IMR-90 (cell line): ENCODE measurements around the gene RMI1. TPM values are rescaled to one million over a fixed set of nuclear protein-coding genes. Genes with fewer than 3 reads are reported as not detected.

ENCODE experiments used
- ATAC-seq: fragments of 200-7000 bp; cut with Tn5 transposase; 2 replicates; pipeline ENCODE4 v1.9.1; 2020; ENCODE audit warnings: low read depth, mild to moderate bottlenecking, moderate library complexity
- BruUV-seq: library from RNA; stranded (reverse); fragments of 400-500 nt; replicated peaks from 2 replicates; lab custom pipeline; 2021; lab: Mats Ljungman, UMichigan
- CTCF ChIA-PET: fragments of 300-600 bp; formaldehyde crosslinking; extraction: SDS; loops from one replicate; lab custom pipeline; 2021; ENCODE audit warnings: antibody characterized with exemption; lab: Yijun Ruan, JAX
- POLR2A ChIA-PET: fragments of 300-600 bp; sonication (Branson Sonifier 250); formaldehyde crosslinking; loops from one replicate; lab custom pipeline; 2022; ENCODE audit warnings: antibody characterized with exemption; ENCODE audit not compliant: unreplicated experiment; lab: Charles Lee
- DNase-seq: peaks from one replicate; pipeline ENCODE4 v3.0.0; 2013
- H2AFZ ChIP-seq: replicated peaks from 2 replicates; pipeline ENCODE3; 2013; ENCODE audit warnings: low read length, mild to moderate bottlenecking; ENCODE audit not compliant: poor library complexity
- H2AK5ac ChIP-seq: 2 replicates; pipeline ENCODE4 v1.6.1; 2013; ENCODE audit warnings: low read depth, low read length, inconsistent platforms
- H2AK9ac ChIP-seq: replicated peaks from 2 replicates; pipeline ENCODE3; 2013; ENCODE audit warnings: mild to moderate bottlenecking, low read depth, low read length, moderate library complexity; ENCODE audit not compliant: poor library complexity
- H2BK120ac ChIP-seq: 2 replicates; pipeline ENCODE4 v1.6.1; 2013; ENCODE audit warnings: low read depth, low read length, inconsistent platforms
- H2BK15ac ChIP-seq: 3 replicates; pipeline ENCODE4 v1.6.1; 2013; ENCODE audit warnings: low read depth, low read length, inconsistent platforms
- H2BK20ac ChIP-seq: 2 replicates; pipeline ENCODE4 v1.6.1; 2013; ENCODE audit warnings: low read depth, mild to moderate bottlenecking, inconsistent platforms, low read length, moderate library complexity
- H2BK5ac ChIP-seq: 2 replicates; pipeline ENCODE4 v1.6.1; 2013; ENCODE audit warnings: mild to moderate bottlenecking, low read depth, low read length, inconsistent platforms; ENCODE audit not compliant: poor library complexity, severe bottlenecking
- H3K14ac ChIP-seq: replicated peaks from 2 replicates; pipeline ENCODE4 v1.6.1; 2013; ENCODE audit warnings: low read depth, low read length, inconsistent platforms
- H3K18ac ChIP-seq: 2 replicates; pipeline ENCODE4 v1.6.1; 2013; ENCODE audit warnings: low read depth, low read length, control low read depth
- H3K23ac ChIP-seq: 2 replicates; pipeline ENCODE4 v1.6.1; 2013; ENCODE audit warnings: low read depth, low read length, inconsistent platforms
- H3K27ac ChIP-seq: 2 replicates; pipeline ENCODE4 v1.5.1; 2013; ENCODE audit warnings: mild to moderate bottlenecking, control low read depth, low read length; ENCODE audit not compliant: insufficient read depth
- H3K27me3 ChIP-seq: 2 replicates; pipeline ENCODE4 v1.6.1; 2013; ENCODE audit warnings: low read length; ENCODE audit not compliant: control insufficient read depth, insufficient read depth
- H3K36me3 ChIP-seq: 2 replicates; pipeline ENCODE4 v1.6.1; 2013; ENCODE audit warnings: low read length, mixed read lengths; ENCODE audit not compliant: control insufficient read depth, insufficient read depth
- H3K4ac ChIP-seq: 2 replicates; pipeline ENCODE4 v1.6.1; 2013; ENCODE audit warnings: low read depth, low read length, inconsistent platforms
- H3K4me1 ChIP-seq: 2 replicates; pipeline ENCODE4 v1.6.1; 2013; ENCODE audit warnings: low read length, mixed read lengths; ENCODE audit not compliant: control insufficient read depth, insufficient read depth
- H3K4me2 ChIP-seq: 2 replicates; pipeline ENCODE4 v1.6.1; 2013; ENCODE audit warnings: low read depth, mild to moderate bottlenecking, control low read depth, low read length, moderate library complexity
- H3K4me3 ChIP-seq: 2 replicates; pipeline ENCODE4 v1.5.1; 2013; ENCODE audit warnings: low read depth, mild to moderate bottlenecking, control low read depth, low read length, moderate library complexity; ENCODE audit not compliant: insufficient read depth
- H3K56ac ChIP-seq: 2 replicates; pipeline ENCODE4 v1.6.1; 2013; ENCODE audit warnings: low read length, inconsistent platforms; ENCODE audit not compliant: insufficient read depth; ENCODE audit errors: extremely low read depth
- H3K79me1 ChIP-seq, 2 experiments: 2 replicates each; pipeline ENCODE4 v1.6.1; 2013; ENCODE audit warnings: low read length in 2 of 2, inconsistent platforms in 1 of 2, low read depth in 1 of 2
- H3K9ac ChIP-seq: 2 replicates; pipeline ENCODE4 v1.6.1; 2013; ENCODE audit warnings: low read depth, low read length, control low read depth
- H3K9me1 ChIP-seq: 2 replicates; pipeline ENCODE4 v1.6.1; 2013; ENCODE audit warnings: low read length, inconsistent platforms; ENCODE audit not compliant: insufficient read depth
- H3K9me3 ChIP-seq: 2 replicates; pipeline ENCODE4 v1.6.1; 2013; ENCODE audit warnings: low read length; ENCODE audit not compliant: control insufficient read depth, insufficient read depth
- H4K20me1 ChIP-seq: 2 replicates; pipeline ENCODE4 v1.6.1; 2013; ENCODE audit warnings: low read length, inconsistent platforms; ENCODE audit not compliant: insufficient read depth
- H4K5ac ChIP-seq: 2 replicates; pipeline ENCODE4 v1.6.1; 2013; ENCODE audit warnings: mild to moderate bottlenecking, low read depth, low read length, control low read depth
- H4K8ac ChIP-seq, 2 experiments: 2 replicates each; pipeline ENCODE4 v1.6.1; 2013; ENCODE audit warnings: low read depth in 2 of 2, low read length in 2 of 2, control low read depth in 1 of 2, inconsistent platforms in 1 of 2
- H4K91ac ChIP-seq: 2 replicates; pipeline ENCODE4 v1.6.1; 2013; ENCODE audit warnings: low read depth, low read length, inconsistent platforms; ENCODE audit not compliant: insufficient read depth
- CHD1 ChIP-seq: IDR thresholded peaks from 2 replicates; pipeline ENCODE4 v1.6.1; 2012; ENCODE audit warnings: low read depth, low read length, improper control_type of control experiment
- MXI1 ChIP-seq: IDR thresholded peaks from 2 replicates; pipeline ENCODE4 v1.6.1; 2012; ENCODE audit warnings: low read depth, mild to moderate bottlenecking, low read length, moderate library complexity, borderline replicate concordance
- SMC3 ChIP-seq: fragments of 150-350 bp; IDR thresholded peaks from 2 replicates; pipeline ENCODE4 v1.6.1; 2016; ENCODE audit warnings: low read depth, mild to moderate bottlenecking, antibody characterized with exemption, low read length, moderate library complexity
- WGBS, 2 experiments: methylation state at CpG; one replicate each; pipeline versions ENCODE4 v1.1.5 to v1.1.7; 2013; ENCODE audit warnings: missing lambda C conversion rate in 2 of 2; ENCODE audit not compliant: insufficient read length in 1 of 2; ENCODE audit errors: extremely low coverage in 2 of 2; 5-methylcytosine and 5-hydroxymethylcytosine counted together
- dilution Hi-C: fragments of 300-500 bp; cut with HindIII; formaldehyde crosslinking; loops from one replicate; pipeline ENCODE4 v1.14.3; 2018; ENCODE audit warnings: low sequenced_read_pairs; ENCODE audit not compliant: unreplicated experiment
- in situ Hi-C: fragments of 300-500 bp; cut with MboI; formaldehyde crosslinking; loops from 3 replicates; pipeline ENCODE4 v1.14.3; 2019; ENCODE audit warnings: low sequenced_read_pairs, inconsistent platforms, mixed read lengths
- intact Hi-C: fragments of 100-400 bp; cut with micrococcal nuclease; formaldehyde crosslinking; loops from 2 replicates; pipeline ENCODE4 v1.10.0; 2022
- polyA plus RNA-seq, 3 experiments: library from polyadenylated mRNA; depleted of rRNA; stranded (reverse); fragments of >200 nt; gene quantifications; 2 replicates each; pipeline ENCODE4 v1.2.3, GENCODE V29; 2012; ENCODE audit warnings: low replicate concordance in 1 of 3
- total RNA-seq: library from RNA; depleted of rRNA; stranded (reverse); fragments of >200 nt; gene quantifications from 2 replicates; pipeline ENCODE4 v1.2.3, GENCODE V29; 2012
- TF ChIP-seq, protein P1 (sequence below): fragments of 150-350 bp; IDR thresholded peaks from 2 replicates; pipeline ENCODE4 v1.6.1; 2017; ENCODE audit warnings: mild to moderate bottlenecking, antibody characterized with exemption, low read length, low read depth

Gene RMI1
- total and polyA plus RNA-seq, 2 of the 4 experiments (the other 2 are of a cell fraction), result 4.4 to 6.8 TPM

GRCh38 chr9:83969602-83970001, 11.0 kb upstream of the RMI1 start:
- Histone ChIP-seq H3K56ac (no peak overlapping the region), H2BK15ac (no peak overlapping the region), H2AFZ (no peak overlapping the region), H4K20me1 (peaks cover 48% of the 10 kb centered on the region), H3K4me3 (no peak overlapping the region), H3K9me3 (no peaks in the 10 kb centered on the region), H3K23ac (no peak overlapping the region; the same call in 1 of the 2 replicates), H3K4me1 (no peaks in the 10 kb centered on the region), H2BK5ac (no peak overlapping the region), H4K5ac (no peak overlapping the region), H2BK20ac (no peak overlapping the region), H3K9me1 (no peaks in the 10 kb centered on the region), H3K4ac (no peak overlapping the region), H2AK9ac (no peak overlapping the region), H2BK120ac (no peak overlapping the region), H3K79me1 (peaks cover 14 to 23% of the 10 kb centered on the region in 2 experiments), H3K27ac (no peak overlapping the region), H3K4me2 (no peak overlapping the region), H3K18ac (no peak overlapping the region), H3K14ac (no peak overlapping the region), H3K27me3 (no peaks in the 10 kb centered on the region), H3K9ac (no peak overlapping the region), H4K91ac (no peak overlapping the region), H3K36me3 (peaks cover 51% of the 10 kb centered on the region), H2AK5ac (no peak overlapping the region), H4K8ac (no peak overlapping the region)
- ATAC-seq (no peak), DNase-seq (no peak)
- ChIA-PET POLR2A (no interaction called here), CTCF (no interaction called here)
- intact Hi-C loops (loop anchor here (5.0 kb wide), 1 partner anchor 333 kb away; no protein-coding TSS in a partner anchor), in situ Hi-C loops (no loop called here), dilution Hi-C loops (no loop called here)
- no TSS peak for BruUV-seq
- WGBS, 2 experiments, result 100% methylated on average over 2 of the region's 3 CpGs; no CpG with 5 or more reads in 1 of the 2 experiments
- no peak for TF ChIP-seq CHD1
- TF ChIP-seq, protein P1, sequence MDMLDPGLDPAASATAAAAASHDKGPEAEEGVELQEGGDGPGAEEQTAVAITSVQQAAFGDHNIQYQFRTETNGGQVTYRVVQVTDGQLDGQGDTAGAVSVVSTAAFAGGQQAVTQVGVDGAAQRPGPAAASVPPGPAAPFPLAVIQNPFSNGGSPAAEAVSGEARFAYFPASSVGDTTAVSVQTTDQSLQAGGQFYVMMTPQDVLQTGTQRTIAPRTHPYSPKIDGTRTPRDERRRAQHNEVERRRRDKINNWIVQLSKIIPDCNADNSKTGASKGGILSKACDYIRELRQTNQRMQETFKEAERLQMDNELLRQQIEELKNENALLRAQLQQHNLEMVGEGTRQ, result no peak
- TF ChIP-seq MXI1, result no peak
- TF ChIP-seq SMC3, result no peak
